Endothelial cell of umbilical vein (primary cell): Measurements from ENCODE around the gene SNCA.

ENCODE experiments used
- CTCF ChIP-seq, 2 donors: IDR thresholded peaks; 1 replicate in 1 of 2; 2 replicates in 1 of 2; pipeline ENCODE4 v1.5.1; 2011; ENCODE audit warnings: low read length in 2 of 2, mild to moderate bottlenecking in 2 of 2, moderate library complexity in 2 of 2, control low read depth in 1 of 2, inconsistent platforms in 1 of 2, low read depth in 1 of 2; ENCODE audit not compliant: insufficient read depth in 1 of 2; ENCODE audit errors: extremely low read depth in 1 of 2
- EZH2 ChIP-seq: IDR thresholded peaks from 2 replicates; pipeline ENCODE4 v1.6.1; 2012; ENCODE audit warnings: borderline replicate concordance, low read depth, mild to moderate bottlenecking, moderate library complexity, low read length, inconsistent platforms; ENCODE audit not compliant: severe bottlenecking
- GATA2 ChIP-seq: IDR thresholded peaks from 2 replicates; pipeline ENCODE4 v1.7.0; 2011; ENCODE audit warnings: low read depth, mild to moderate bottlenecking, moderate library complexity, mixed read lengths, low read length; ENCODE audit not compliant: insufficient read length, insufficient read depth
- JUN ChIP-seq: IDR thresholded peaks from 2 replicates; pipeline ENCODE4 v1.6.1; 2011; ENCODE audit warnings: borderline replicate concordance, low read depth; ENCODE audit not compliant: insufficient read length, insufficient read depth
- MYC ChIP-seq: IDR thresholded peaks from one replicate; pipeline ENCODE4 v1.6.1; 2011; ENCODE audit warnings: mild to moderate bottlenecking, low read depth, low read length
- POLR2A ChIP-seq: IDR thresholded peaks from 2 replicates; pipeline ENCODE4 v1.6.1; 2012; ENCODE audit warnings: low read depth, mild to moderate bottlenecking, control low read depth, low read length
- POLR2AphosphoS5 ChIP-seq: IDR thresholded peaks from 2 replicates; pipeline ENCODE4 v1.6.1; 2012; ENCODE audit warnings: low read depth, mild to moderate bottlenecking, control low read depth, low read length, moderate library complexity; ENCODE audit not compliant: insufficient read depth

GRCh38 chr4:89837385-89837992, 528 bp upstream of the SNCA start:
- TF ChIP-seq POLR2A, result no peak
- peak in 1 of 2 donors; percentile 18 for TF ChIP-seq CTCF (IDR thresholded peaks at IDR 0.05; ENCODE audit: extremely low read depth in 1 of 2, insufficient read depth in 1 of 2, low read depth in 1 of 2, low read length in 2 of 2)
- TF ChIP-seq MYC, result no peak
- TF ChIP-seq GATA2, result no peak
- TF ChIP-seq POLR2AphosphoS5, result no peak
- no peak for TF ChIP-seq EZH2
- TF ChIP-seq JUN, result no peak
